T-helper 9 cell (primary cell): ENCODE data around the gene TREM2.
"Not testable (repeated sequence)": the region's sequence is repeated elsewhere in the genome, so short reads cannot be mapped to it uniquely, and the experiment has no call there.

Experiments used
- DNase-seq: peaks from one replicate; pipeline ENCODE4 v3.0.0-alpha.2; 2020
- total RNA-seq, 2 donors: gene quantifications; one replicate each; lab custom pipeline; 2026; lab: John Stamatoyannopoulos, UW

TREM2 gene
- total RNA-seq: 0 reads per million in 2 donors

DNA sequence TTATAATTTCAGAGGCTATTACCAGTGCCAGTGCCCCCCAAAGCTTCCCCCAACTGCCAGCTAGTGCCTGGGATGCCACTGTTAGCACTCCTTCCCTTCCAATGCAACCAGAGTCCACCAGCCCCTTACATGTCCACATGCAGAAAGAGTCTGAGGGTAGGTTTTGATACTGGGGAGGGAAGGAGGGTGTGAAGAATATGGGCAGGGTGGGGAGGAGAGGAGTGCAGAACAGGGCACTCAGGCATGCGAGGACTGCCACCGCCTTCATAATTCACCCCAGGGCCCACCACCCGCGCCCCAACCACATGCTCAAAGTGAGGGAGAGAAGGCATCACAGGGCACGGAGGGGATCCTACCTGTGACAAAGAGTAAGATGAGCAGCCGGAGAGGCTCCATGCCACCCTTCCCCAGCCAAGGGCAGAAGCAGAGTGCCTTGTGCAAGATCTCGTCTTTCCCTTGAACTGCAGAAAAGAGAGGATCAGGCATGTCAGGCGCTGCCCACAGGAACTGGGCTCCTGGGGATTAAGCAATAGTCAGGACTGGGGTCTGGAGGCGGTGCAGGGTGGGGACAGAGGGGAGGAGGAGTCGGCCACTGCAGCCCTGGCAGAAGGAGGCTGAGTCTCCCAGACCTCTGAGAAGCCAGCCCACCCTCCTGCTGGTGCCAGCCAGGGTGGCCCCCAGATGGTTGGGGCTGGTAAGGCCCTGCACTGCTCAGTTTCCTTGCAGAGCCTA lies at the start of gene TREM2:
TREM2 (minus strand) TSS at position 430 of the 732 bp plus-strand sequence; CDS start at position 396, 34 bp downstream.
- no peak for DNase-seq

GRCh38 chr6:41209547-41210320 lies 46.8 kb upstream of the TREM2 start:
- DNase-seq: no peak

DNA sequence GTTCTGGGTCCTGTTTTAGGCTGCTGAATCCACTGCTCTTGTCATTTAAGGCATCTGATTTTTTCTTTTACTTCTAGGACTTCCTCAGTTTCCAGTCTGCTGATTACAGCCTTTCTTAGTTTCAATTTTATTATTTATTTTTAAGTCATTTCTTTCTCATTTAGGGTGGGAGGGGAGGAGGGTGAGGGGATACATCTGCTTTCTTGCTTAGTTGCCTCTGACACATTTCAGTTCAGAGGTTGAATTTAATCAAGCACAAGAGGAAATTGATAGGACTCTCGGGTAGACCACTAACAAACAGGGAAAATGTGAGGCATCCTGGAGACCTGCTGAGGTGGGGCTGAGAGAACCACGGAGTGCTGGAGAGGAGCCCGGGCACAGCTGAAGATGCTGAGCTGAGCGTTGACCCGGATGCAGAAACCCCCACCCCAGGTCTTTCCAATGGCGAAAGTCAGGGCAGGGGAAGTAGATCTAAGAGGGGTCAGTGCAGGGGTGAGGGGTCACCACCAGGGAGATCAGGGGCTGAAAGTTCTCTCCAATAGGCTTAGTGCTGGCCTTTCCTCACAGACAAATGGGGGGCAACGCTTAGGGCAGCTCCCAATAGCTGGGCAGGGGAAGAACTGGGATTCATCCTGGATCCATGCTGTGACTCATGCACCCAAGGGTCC lies 45.7 kb upstream of the TREM2 start:
- DNase-seq: no peak

DNA sequence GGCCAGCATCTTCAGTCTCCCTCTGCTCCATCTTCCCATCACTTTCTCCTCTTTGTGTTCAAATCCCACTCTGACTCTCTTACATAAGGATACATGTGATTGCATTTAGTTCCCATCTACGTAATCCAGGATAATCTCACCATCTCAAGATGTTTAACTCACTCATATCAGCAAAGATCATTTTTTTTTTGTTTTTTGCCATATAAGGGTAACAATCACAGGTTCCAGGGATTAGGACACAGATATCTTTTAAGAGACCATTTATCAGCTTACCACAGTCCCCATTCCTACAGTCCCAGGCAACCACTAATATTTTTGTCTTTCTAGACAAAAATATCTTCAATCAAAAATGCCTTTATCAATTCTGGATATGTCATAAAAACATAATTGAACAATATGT lies 41.2 kb upstream of the TREM2 start:
- no peak for DNase-seq

DNA sequence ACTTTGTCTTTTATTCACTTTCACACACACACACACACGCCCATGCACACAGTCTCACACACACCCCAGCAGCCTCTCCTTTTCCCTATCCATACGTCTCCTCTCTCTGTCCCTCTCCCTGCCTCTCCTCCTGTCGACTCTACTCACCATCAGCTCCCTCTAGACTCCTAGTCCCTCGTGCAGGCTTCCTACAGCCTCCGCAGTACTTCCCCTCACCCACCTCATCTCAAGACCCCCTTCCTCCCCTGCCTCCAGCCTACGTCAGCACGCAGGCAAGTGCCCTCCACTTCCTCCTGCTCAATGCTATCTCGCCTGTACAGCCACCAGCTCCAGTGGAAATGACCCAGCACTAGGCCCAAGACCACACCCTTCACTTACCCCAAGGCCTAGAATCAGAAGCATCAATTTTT lies 38.9 kb upstream of the TREM2 start:
- DNase-seq: no peak

DNA sequence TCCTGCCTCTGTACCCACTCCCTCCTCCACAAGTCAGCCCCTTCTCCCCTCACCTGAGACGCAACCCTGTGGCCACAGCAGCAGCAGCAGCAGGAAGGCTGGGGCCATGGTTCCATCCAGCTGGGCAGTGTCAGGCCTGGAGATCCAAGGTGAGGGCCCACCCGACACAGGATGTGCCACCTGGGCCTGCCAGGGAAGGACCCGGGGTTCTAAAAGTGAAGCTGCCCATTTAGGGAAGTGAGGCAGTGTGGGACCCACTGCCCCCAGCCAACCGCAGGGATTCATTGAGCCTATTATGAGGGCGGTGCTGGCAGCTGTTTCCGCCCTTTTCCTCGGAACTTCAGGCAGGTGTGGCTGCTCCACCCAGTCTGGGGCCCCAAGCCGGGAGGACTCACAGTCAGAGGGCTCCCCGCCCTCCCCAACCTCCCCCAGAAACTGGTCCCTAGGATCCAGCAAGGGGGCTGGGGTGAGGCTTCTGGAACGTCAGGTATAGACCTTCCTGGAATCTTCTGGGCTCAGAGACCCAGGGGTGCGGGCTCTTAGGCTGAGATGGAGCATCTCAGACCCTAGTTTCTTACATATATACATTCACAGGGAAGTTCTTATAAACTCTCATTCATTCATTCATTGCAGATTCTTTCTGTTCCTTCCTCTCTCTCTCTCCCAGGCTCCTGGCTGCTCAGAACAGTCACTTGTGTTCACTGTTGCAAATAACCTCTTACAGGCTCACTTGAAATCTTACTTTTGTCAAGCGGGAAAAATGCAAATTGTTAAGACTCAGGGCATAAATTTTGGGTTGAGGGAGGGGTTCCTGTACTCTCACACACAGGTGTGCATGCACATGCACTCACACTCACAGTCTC lies 38.2 kb upstream of the TREM2 start, which contains the start of gene TREML2:
TREML2 (minus strand) TSS at position 249 of the 863 bp plus-strand sequence; CDS start at position 108, 141 bp downstream.
- no peak for DNase-seq

DNA sequence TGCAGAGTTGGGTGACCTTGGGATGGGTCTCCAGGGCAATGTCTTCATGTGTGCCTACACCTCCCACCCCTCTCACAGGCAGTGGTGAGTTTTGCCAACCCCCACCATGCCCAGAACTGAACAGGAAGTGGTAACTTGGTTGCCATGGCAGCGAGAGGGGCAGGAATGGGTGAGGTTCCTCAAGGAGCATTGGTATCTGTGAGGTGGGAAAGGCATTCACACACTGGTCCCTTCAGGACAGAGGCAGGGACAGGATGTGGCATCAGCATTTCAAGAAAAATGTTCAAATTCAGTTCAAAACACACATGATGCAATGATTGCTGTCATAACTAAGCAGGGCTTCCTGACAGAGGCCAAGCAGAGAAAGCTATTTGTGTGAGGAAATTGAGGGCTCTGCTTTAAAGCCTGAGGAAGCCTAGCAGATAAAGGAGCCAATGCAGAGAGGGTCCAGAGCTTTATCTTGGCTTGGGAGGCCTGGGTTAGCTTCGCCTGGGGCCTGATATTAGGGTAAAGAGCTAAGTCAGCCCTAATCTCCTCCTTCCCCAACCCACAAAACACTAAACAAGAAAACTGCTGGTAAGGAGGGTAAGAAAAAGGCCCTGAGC lies 37.5 kb upstream of the TREM2 start:
- peak; percentile 21 for DNase-seq

GRCh38 chr6:41199552-41200246 lies 36.8 kb upstream of the TREM2 start:
- DNase-seq: no peak

DNA sequence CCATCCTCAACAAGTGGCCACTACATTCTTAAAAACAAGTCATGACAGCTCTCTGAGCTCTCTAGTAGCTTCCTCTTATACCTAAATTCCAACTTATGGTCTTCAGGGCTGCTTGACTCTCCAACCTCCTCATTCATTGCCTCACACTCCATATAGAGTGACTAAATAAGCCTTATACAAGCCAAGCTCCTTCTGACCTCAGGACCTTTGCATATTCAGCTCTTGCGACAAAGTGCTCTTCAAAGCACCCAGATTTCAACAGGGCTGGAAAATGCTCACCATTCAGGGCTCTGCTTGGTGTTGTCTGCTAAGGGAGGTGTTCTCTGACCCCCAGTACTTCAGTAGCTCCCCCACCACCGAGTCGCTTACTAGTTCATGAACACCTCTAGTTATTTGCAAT lies 34.3 kb upstream of the TREM2 start:
- no peak for DNase-seq

- no peak for DNase-seq
Observed at GRCh38 chr6:41194386-41194785, 31.5 kb upstream of the TREM2 start.

- DNase-seq: no peak
Observed at GRCh38 chr6:41193884-41194283, 31.0 kb upstream of the TREM2 start.

DNA sequence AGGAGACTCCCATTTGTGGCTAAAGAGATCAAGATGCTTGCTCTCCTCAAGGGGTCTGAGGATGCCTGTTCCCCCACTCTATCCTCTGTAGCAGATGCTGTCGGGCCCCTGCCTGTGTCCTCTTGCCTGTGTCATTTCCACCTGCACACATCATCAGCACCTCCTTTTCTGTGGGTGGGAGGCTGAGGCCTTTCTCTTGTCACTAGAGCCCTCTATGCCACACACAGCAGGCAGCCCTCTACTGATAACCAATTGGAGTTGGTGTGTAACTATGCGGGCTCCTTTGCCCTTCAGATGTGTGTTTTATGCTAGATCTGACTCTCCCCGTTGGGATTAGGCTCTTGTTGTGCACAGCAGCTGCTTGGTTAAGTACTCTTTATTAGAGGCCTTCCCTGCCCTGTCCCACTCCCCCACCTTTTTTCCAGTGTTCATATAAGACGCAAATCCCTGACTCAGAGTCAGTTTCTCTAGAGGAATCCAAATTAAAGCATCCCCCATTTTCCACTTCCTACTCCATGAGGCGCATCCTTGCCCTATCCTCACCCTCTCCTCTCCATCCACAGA lies 30.3 kb upstream of the TREM2 start:
- no peak for DNase-seq

DNA sequence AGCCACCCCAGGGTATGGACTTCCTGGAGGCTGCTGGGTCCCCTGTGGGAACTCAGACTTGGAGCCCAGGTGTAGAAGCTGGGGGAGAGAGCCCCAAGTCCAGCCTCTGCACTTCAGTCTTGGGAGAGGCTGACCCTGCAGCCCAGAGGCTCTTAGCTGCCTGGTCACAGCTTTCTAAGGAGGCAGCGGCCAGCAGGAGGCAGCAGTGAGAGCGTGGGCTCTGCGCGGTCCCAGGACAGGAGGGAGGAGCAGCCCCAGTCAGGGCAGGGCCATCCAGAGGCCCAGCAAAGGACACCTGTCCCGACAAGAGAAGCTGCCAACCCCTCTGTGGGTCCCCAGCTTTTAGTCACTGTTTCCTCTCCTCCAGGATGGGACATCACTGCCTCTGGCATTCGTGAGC lies 28.7 kb upstream of the TREM2 start:
- DNase-seq: peak; percentile 20

GRCh38 chr6:41190791-41191190 lies 27.9 kb upstream of the TREM2 start:
- no peak for DNase-seq

- DNase-seq: no peak
Observed at GRCh38 chr6:41189967-41190366, 27.1 kb upstream of the TREM2 start.

- not testable (repeated sequence) for DNase-seq
Observed at GRCh38 chr6:41189046-41189445, 26.1 kb upstream of the TREM2 start.

DNA sequence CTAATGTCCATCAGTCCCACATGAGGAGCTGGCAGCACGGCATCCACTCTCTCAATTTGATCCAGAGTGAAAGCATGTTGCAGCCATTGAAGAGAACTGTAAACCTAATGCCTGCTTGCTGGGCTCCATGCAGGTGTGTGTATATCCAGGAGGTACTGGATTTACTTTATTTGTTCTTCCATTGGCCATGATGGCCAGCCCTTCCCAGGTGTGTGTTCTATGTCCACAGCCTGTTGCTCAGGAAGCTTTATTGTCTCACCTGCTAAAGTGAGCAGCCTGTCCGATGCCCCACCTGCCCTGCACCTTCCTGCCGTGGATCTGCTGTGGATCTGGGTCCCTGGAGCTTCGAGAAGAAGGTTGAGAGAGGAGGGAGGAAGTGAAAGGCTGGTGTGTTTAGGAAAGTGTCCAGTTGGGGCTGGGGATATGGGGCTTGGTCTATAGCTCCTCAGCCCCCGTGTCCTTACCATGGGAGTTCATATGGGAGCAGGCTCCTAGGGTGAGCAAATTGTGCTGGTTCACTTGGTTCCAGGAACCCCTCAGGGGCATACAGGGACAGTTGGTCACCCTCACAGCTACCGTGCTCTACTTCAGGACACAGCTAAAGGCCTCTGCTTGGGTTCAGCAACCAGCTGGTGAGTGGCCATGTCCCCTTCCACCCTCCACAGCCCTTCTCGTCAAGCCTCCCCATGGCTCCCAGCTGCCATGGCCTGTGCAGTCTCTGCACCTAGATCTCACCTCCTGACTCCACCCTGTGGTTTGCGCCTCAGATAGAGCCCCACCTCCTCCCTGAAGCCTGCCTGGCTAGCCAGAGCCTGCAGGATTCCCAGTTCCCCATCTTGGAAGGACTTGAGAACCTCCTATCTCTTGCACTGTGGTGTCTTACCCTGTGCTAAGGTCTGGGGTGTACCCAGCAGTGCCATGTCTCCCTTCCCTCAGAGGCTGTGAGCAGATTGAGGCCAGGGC lies 25.3 kb upstream of the TREM2 start:
- no peak for DNase-seq

DNA sequence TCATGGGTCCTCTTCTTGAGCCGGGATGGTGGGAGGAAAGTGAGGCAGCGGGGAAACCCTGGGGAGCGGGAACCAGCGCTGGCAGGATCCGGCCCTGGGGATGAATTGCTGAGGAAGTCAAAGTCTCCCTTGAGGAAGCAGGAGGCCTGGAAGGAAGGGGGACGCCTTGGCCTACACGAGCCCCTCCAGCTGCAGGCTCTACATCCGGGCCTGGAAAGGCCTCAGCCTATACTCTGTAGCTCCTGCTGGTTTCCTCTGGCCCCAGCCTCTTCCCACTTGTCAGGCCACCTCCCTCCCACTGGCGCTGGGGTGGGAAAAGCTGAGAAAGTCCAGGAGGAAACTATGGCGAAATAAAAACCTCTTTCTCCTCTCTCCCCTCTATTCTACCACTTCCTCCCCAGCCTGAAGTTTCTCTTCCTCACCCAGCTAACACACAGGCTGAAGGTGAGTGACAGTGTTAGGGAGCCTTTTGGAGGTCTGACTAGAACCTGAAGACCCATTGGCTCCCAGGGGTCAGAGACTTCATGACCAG lies 23.2 kb upstream of the TREM2 start:
- no peak for DNase-seq

DNA sequence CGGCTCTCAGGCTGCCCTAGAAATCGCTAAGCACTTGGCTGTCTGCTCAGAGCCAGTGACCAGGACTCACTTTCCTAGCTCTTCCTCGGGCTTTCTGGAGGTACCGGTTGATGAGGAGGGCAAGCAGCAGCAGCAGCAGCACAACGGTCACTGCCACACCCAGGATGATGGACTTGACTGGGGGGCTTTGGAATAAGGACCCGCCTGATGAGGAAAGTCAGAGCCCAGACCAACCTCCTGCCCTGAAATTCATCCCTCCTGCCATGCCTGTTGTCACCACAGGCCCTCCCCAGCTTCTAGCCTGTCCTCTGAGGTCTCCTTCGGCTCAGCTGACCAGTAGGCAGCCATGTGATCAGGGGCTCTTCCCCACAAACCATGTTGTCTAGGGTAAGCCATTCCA lies 21.8 kb upstream of the TREM2 start:
- no peak for DNase-seq
